ENCODE measurements around the gene ERGIC3. TPM values are rescaled to one million over a fixed set of nuclear protein-coding genes. Genes with fewer than 3 reads are reported as not detected.

ERGIC3 gene
- total and polyA plus RNA-seq, 2 donors (not counting 3 experiments of a cell fraction or from before 2014, with no cell fraction given) = 203 to 419 TPM

- Histone ChIP-seq H3K9me1 (replicated peaks; ENCODE audit: control insufficient read depth, extremely low read depth, insufficient read depth, low read length) (no peaks in the 10 kb centered on the region), H4K20me1 (replicated peaks; ENCODE audit: control insufficient read depth, extremely low read depth, insufficient read depth, low read length) (no peaks in the 10 kb centered on the region), H3K27me3 (ENCODE audit: control insufficient read depth in 2 of 2, insufficient read depth in 2 of 2, low read length in 2 of 2) (no peaks in the 10 kb centered on the region), H2AFZ (ENCODE audit: low read depth, low read length) (no peak overlapping the region), H3K27ac (ENCODE audit: insufficient read depth, low read depth, low read length) (no peak overlapping the region), H3K9ac (replicated peaks; ENCODE audit: extremely low read depth, insufficient read depth, low read length) (no peak overlapping the region), H3K4me3 (replicated peaks in 1 of 3; ENCODE audit: insufficient read depth in 1 of 3, low read depth in 1 of 3, low read length in 3 of 3) (no peak overlapping the region), H3K9me3 (replicated peaks; ENCODE audit: control insufficient read depth, insufficient read depth, low read length) (no peaks in the 10 kb centered on the region), H3K4me2 (ENCODE audit: insufficient read depth, low read length) (no peak overlapping the region), H3K79me2 (ENCODE audit: control insufficient read depth, insufficient read depth, low read length) (no peaks in the 10 kb centered on the region), H3K4me1 (ENCODE audit: control insufficient read depth, extremely low read depth, insufficient read depth, low read length) (no peaks in the 10 kb centered on the region), H3K36me3 (ENCODE audit: control insufficient read depth in 2 of 2, extremely low read depth in 1 of 2, insufficient read depth in 2 of 2, low read length in 2 of 2) (no peaks in the 10 kb centered on the region)
- intact Hi-C loops (cut with micrococcal nuclease) (no loop called here), dilution Hi-C loops (cut with MboI; ENCODE audit: extremely low pct_ligation_motif_present, low sequenced_read_pairs) (no loop called here)
- CTCF ChIA-PET = interaction anchor here (1.1 to 1.6 kb wide), 3 partner anchors 10 to 23 kb away, joined by 3 to 7 read pairs (median 4); no protein-coding TSS in a partner anchor
- BruUV-seq (replicated peaks) = no TSS peak
- FAIRE-seq (no peak), DNase-seq (ENCODE audit: low read depth, low spot score) (no peak)
- TF ChIP-seq POLR2A (IDR thresholded peaks at IDR 0.05; ENCODE audit: low read depth, low read length) (no peak), POLR2AphosphoS5 (IDR thresholded peaks at IDR 0.05; ENCODE audit: insufficient read depth, low read depth, low read length) (no peak), CTCF (IDR thresholded peaks at IDR 0.05; ENCODE audit: extremely low read depth in 1 of 2, insufficient read depth in 1 of 2, low read depth in 1 of 2, low read length in 2 of 2) (no peak), FOS (IDR thresholded peaks at IDR 0.05; ENCODE audit: borderline replicate concordance, insufficient read depth, low read length) (no peak), EZH2 (IDR thresholded peaks at IDR 0.05; ENCODE audit: borderline replicate concordance, low read depth, low read length, severe bottlenecking) (no peak), GATA2 (IDR thresholded peaks at IDR 0.05; ENCODE audit: insufficient read depth, insufficient read length, low read depth, low read length) (no peak), MYC (IDR thresholded peaks at IDR 0.05; ENCODE audit: low read depth, low read length) (no peak), JUN (IDR thresholded peaks at IDR 0.05; ENCODE audit: borderline replicate concordance, insufficient read depth, insufficient read length, low read depth) (no peak)
- TF ChIP-seq, protein P1, sequence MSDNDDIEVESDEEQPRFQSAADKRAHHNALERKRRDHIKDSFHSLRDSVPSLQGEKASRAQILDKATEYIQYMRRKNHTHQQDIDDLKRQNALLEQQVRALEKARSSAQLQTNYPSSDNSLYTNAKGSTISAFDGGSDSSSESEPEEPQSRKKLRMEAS (IDR thresholded peaks at IDR 0.05; ENCODE audit: insufficient read depth, insufficient read length) = no peak
- POLR2A ChIA-PET = no interaction called here
Measured at GRCh38 chr20:35579196-35579595, 37.3 kb downstream of the ERGIC3 start.
